ENCODE results near the gene IQSEC1.

Gene IQSEC1

GRCh38 chr3:12979151-12979946, 93.9 kb downstream of the IQSEC1 start:
- Mint-ChIP-seq H3K27me3 (ENCODE audit: low read depth, poor library complexity) (peaks cover 9% of the 10 kb centered on the region), H3K4me3 (no peak overlapping the region), H3K9me3 (no peaks in the 10 kb centered on the region), H3K36me3 (ENCODE audit: low read depth) (no peaks in the 10 kb centered on the region), H3K27ac (no peak overlapping the region), H3K4me1 (peaks cover 30% of the 10 kb centered on the region)
- no peak for DNase-seq
- TF ChIP-seq, protein P1, sequence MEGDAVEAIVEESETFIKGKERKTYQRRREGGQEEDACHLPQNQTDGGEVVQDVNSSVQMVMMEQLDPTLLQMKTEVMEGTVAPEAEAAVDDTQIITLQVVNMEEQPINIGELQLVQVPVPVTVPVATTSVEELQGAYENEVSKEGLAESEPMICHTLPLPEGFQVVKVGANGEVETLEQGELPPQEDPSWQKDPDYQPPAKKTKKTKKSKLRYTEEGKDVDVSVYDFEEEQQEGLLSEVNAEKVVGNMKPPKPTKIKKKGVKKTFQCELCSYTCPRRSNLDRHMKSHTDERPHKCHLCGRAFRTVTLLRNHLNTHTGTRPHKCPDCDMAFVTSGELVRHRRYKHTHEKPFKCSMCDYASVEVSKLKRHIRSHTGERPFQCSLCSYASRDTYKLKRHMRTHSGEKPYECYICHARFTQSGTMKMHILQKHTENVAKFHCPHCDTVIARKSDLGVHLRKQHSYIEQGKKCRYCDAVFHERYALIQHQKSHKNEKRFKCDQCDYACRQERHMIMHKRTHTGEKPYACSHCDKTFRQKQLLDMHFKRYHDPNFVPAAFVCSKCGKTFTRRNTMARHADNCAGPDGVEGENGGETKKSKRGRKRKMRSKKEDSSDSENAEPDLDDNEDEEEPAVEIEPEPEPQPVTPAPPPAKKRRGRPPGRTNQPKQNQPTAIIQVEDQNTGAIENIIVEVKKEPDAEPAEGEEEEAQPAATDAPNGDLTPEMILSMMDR (IDR thresholded peaks at IDR 0.05): no peak

GRCh38 chr3:12978682-12979081, 94.5 kb downstream of the IQSEC1 start:
- TF ChIP-seq, protein P1 (IDR thresholded peaks at IDR 0.05): no peak
- no peaks in the 10 kb centered on the region for H3K9me3 Mint-ChIP-seq
- no peak overlapping the region for H3K27ac Mint-ChIP-seq
- DNase-seq: no peak
- no peaks in the 10 kb centered on the region for H3K36me3 Mint-ChIP-seq (ENCODE audit: low read depth)
- no peak overlapping the region for H3K4me3 Mint-ChIP-seq
- peaks cover 9% of the 10 kb centered on the region for H3K27me3 Mint-ChIP-seq (ENCODE audit: low read depth, poor library complexity)
- H3K4me1 Mint-ChIP-seq: peaks cover 30% of the 10 kb centered on the region

- TF ChIP-seq, protein P1 (IDR thresholded peaks at IDR 0.05): no peak
- H3K4me3 Mint-ChIP-seq: no peak overlapping the region
- no peaks in the 10 kb centered on the region for H3K36me3 Mint-ChIP-seq (ENCODE audit: low read depth)
- H3K9me3 Mint-ChIP-seq: no peaks in the 10 kb centered on the region
- no peak overlapping the region for H3K27ac Mint-ChIP-seq
- peaks cover 12% of the 10 kb centered on the region for H3K27me3 Mint-ChIP-seq (ENCODE audit: low read depth, poor library complexity)
- H3K4me1 Mint-ChIP-seq: peaks cover 29% of the 10 kb centered on the region
- no peak for DNase-seq
Observed at GRCh38 chr3:12977117-12977808, 96.0 kb downstream of the IQSEC1 start.

- TF ChIP-seq, protein P1 (IDR thresholded peaks at IDR 0.05): no peak
- no peaks in the 10 kb centered on the region for H3K36me3 Mint-ChIP-seq (ENCODE audit: low read depth)
- H3K9me3 Mint-ChIP-seq: no peaks in the 10 kb centered on the region
- DNase-seq: no peak
- H3K27ac Mint-ChIP-seq: no peak overlapping the region
- peaks cover 12% of the 10 kb centered on the region for H3K27me3 Mint-ChIP-seq (ENCODE audit: low read depth, poor library complexity)
- H3K4me3 Mint-ChIP-seq: no peak overlapping the region
- H3K4me1 Mint-ChIP-seq: peaks cover 21% of the 10 kb centered on the region
Observed at GRCh38 chr3:12975748-12976522, 97.3 kb downstream of the IQSEC1 start.

GRCh38 chr3:12974819-12975218, 98.4 kb downstream of the IQSEC1 start:
- TF ChIP-seq, protein P1 (IDR thresholded peaks at IDR 0.05): no peak
- Mint-ChIP-seq H3K9me3 (no peaks in the 10 kb centered on the region), H3K27ac (no peak overlapping the region), H3K4me3 (no peak overlapping the region), H3K27me3 (ENCODE audit: low read depth, poor library complexity) (peaks cover 6% of the 10 kb centered on the region), H3K4me1 (peaks cover 28% of the 10 kb centered on the region), H3K36me3 (ENCODE audit: low read depth) (no peaks in the 10 kb centered on the region)
- no peak for DNase-seq

Measured in nephron progenitor cell (in vitro differentiated cells).